Right forelimb (tissue), 1 donor: ENCODE measurements around the gene MRPS18A.

Source experiments
- DNase-seq: peaks from one replicate; pipeline ENCODE4 v3.0.0-alpha.2; 2018

MRPS18A gene

GRCh38 chr6:43695967-43696291 is 8.3 kb upstream of the MRPS18A start:
- no peak for DNase-seq

- peak; percentile 52 for DNase-seq
Observed at GRCh38 chr6:43695215-43695966, 7.8 kb upstream of the MRPS18A start.

- no peak for DNase-seq
Observed at GRCh38 chr6:43689421-43689820, 1.8 kb upstream of the MRPS18A start.

DNA sequence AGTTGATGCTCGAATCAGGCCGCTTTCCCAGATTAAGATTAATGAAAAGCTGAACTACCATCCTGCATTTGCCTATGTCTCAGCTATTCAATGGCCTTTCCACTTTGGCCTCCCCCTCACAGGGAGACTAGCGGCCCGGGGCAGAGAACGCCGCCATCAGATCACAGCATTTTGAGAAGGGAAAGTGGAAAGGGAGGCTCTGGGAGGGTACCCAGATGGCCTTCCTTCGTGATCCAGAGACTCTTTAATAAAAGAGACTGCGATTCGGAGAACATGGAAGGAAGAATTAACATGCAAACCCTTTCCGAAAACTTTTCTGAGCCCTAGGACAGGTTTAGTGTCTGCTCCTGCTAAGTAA is 533 bp downstream of the MRPS18A start:
- no peak for DNase-seq

GRCh38 chr6:43683708-43684455 is 3.7 kb downstream of the MRPS18A start:
- DNase-seq, result no peak

DNA sequence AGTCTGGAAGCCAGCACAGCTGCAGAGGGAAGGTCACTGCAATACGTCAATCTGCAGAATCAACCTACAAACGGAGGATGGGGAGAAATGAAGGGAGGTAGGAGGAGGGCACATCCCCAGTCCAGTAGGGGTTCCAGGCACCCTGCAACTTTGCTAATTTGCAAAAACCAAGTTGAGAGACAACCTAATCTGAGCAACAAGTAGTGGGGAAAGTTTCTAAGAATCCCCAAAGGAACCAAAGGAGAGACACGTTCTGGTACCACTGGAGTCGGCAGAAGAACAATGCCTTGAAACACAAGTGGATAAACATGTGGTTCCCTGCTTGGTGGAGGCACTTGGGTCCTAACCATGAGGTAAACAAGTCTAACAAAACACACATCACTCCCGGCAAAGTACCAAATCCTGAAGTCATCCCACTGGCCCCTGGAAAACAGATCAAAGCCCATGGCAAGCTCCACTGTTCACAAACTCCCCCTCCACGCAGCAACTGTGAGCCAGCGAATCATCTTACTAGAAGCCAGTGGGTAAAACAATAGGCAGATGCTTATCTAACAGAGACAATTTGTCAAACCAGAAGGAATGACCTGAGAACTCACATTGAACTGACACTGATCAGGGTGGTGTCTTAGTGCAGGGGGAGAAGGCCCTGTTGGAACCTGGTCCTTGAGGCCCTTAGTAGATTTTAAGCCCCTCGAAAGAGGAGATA is 4.7 kb downstream of the MRPS18A start:
- DNase-seq, result no peak

- no peak for DNase-seq
Observed at GRCh38 chr6:43681303-43681702, 6.3 kb downstream of the MRPS18A start.

- DNase-seq, result no peak
Observed at GRCh38 chr6:43680308-43681200, 7.0 kb downstream of the MRPS18A start.

DNA sequence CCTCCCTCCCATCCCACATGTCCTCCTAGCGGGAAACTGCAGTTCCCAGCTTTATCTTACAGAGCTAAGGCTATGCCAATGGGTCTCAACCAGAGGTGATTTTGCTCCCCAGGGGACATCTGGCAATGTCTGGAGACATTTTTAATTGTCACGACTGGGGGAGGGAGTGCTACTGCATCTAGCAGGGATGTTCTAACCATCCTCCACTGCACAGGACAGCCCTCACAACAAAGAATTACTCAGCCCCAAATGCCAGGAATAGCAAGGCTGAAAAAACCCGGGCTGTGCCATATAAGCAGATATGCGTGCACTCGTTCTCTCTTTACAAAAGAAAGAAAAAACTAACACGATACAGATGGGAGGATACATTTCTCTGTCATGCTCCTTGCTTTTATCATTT is 8.5 kb downstream of the MRPS18A start:
- DNase-seq, result no peak

DNA sequence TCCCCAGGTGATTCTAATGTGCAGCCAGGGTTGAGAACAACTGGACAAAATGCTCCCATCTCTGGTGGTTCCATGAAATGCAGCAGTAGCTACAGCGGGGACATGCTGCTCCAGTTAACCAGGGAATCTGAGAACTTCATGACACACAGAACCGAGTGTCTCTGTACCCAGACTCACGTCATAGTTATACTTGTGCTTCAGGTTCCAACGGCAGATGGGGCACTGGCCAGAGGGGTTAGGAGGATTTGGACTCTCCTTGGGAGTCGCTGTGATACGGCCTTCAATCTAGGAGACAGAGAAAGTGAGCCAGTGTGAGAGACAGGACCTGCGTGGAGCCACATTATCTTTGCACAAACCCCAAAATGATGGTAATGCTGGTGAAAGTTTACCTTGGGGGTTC is 9.2 kb downstream of the MRPS18A start:
- no peak for DNase-seq

GRCh38 chr6:43677759-43678158 is 9.8 kb downstream of the MRPS18A start:
- DNase-seq, result no peak

GRCh38 chr6:43676962-43677606 is 10.5 kb downstream of the MRPS18A start:
- DNase-seq, result no peak

DNA sequence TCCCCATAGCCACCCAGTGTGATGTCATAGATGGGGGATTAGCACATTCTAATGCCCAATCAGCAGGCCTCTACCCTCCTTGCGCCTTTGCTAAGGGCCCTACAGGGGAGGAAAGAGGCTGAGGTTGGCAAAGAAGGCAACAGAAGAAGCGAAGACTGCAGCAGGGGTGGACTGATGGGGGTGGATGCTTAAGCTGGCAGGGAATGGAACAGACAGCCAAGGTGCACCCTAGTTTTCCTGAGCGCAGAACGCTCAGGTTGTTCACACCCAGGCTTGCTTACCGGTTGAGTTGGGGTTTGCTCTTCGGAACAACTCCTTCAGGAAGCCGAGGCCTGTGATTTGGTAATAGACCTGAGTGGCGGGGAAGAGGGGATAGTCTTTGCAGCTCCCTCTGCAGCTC is 12.7 kb downstream of the MRPS18A start:
- no peak for DNase-seq

DNA sequence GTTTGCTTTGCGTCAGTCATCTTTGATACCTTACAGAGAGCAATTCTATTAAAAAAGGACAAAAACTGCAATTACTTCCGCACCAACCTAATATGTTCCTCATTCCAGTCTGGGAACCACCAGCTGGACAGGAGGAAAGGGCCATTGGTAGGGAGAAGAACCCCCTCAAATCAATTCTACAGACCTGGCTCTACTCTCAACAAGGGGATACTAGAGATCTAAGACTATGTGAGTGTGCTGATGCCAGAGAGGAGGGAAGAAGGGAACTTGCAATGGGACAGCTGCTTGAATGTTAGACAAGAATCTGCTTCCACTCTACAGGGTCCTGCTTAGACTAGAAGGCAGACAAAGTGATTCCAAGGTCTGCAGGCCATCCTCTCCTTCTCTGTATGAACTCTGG is 13.3 kb downstream of the MRPS18A start:
- no peak for DNase-seq

DNA sequence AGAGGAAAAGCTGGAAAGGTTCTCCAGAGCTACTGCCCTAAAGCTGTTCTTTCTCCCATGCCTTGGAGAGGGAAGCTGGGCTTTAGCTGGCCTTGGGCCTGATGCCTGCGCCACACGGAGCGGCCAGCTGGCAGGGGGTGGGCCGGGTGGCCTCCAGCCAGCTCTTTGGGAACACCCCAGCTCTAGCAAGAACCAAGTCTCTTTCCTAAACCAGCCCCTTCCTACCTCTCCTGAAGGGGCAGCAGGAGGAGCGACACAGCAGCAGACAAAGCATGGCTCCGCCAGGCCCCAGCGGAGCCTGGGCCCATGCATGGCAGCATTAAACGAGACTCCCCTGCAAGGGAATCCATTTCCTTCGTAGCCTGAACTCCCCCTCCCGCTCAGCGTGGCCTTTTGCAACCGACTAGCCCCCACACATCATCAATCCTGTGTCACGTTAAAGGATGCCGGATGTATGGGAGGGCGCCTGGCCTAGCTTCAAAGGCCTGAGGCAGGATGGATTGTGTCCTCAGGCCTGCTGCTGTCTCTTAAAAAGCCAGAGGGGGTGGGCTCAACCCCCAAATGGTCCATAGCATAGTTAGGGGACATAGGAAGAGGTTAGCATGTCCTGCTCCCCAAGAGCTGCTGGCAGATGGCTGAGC is 14.0 kb downstream of the MRPS18A start:
- no peak for DNase-seq

DNA sequence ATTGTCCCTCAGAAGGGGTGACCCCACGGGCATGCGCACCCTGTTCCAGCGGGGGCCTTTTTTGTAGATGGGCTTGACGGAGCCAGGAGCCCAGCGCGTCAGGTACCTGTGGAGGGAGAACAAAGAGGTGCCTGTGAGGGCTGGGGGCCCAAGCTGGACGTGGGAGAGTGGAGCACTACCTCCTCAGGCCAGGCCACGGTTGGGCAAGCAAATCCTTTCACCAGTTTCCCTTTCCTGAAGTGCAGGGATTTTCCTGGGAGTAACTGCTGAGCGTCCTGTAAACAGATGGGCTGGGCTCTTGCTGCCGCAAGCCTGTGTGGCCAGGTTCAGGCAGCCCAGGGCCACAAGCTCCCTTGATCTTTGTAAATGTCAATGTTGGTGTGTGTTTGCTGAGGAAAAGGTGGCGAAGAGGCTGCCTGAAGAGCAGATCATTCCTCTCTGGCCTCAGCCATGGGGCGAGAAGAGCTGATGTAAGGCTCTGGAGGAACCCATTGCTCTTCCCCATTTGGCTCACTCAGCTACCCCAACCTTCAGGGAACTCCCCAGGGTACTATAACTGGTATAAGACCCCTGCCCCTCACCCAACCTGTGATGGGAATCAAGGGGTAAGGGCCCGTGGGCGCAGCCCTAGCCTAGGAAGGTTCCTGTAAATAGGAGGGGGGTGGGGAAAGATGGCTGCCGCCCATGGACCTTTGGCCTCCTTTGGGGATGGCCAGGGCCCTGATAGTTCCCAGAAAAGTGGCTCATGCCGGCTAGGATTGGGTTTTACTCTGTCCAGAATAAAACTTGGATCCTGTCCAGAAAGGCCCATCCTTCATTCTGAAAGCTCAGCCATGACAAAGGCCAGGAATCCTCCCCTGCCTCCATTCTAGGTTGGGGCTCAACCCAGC is 15.5 kb downstream of the MRPS18A start:
- no peak for DNase-seq

DNA sequence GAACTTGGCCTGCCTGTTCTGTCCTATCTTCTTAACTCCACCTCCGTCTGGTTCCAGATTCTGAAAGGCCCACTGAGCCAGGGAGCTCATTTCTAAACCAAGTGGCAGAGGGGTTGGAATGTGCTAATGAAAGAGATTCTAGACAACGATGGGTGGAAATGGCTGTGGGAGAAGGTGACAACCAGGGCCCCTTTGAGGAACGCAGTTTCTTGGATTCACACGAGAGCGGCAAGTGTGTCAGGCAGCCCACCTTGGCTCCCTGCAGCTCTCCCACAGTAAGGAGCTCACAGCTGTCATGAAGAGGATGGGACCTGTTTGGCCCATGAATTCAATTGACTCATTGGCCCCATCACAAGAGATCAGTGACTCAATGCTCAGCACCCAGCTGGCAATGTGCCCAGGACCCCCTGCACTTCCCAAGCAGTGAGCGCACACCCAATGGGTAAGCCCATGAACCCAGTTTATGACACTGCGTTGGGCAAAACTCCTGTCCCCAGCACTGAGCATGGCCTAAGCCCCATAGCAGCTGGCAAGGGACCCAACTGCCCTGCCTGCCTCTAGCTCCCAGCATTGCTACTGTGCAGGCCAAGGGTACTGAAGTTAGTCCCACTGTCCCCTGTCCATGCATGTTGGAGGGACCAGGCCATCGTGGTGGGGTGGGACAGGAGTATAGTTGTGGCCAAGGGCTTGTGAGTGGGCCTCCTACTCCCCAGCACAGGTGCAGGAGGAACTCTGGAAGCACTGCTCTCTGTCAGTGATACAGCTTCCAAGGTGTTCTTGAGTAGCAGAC is 16.4 kb downstream of the MRPS18A start:
- DNase-seq, result no peak

DNA sequence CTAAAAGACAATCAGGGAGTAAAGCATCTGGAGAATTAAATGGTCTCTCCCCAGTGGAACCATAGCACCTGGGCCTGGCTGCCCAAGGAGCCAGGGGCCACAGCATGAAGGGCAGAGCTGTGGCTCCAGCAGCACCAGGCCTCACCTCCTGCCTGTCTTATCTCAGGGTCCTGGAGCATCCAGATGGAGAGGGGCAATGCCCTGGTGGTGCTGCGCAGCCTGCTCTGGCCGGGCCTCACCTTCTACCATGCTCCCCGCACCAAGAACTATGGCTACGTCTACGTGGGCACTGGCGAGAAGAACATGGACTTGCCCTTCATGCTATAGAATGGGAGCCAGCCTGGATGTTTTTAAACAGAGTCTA is 17.0 kb downstream of the MRPS18A start:
- DNase-seq, result no peak

DNA sequence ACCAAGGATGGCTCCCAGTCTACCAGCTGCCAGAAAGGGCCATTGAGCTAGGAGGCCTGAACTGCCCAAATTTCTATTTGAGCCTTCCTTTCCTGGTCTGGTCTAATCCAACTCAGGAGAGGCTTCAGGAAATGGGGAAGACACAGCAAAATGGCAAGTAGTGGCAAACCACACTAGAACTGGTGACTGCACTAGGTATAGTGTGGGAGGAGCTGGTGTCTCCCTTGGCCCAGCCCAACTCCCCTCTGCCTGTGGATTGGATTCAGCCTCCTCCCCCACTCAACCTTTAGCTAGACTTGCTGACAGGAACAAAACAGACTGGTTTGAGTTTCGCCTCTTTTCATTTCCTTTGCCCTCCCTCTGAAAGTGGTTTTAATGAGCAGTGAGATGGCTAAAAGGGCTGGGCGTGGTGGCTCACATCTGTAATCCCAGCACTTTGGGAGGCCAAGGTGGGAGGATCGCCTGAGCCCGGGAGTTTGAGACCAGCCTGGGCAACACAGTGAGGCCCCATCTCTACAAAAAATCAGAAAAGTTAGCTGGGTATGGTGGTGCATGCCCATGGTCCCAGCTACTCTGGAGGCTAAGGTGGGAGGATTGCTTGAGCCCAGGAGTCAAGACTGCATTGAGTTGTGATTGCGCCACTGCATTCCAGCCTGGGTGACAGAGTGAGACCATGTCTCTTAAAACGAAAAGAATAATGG is 17.5 kb downstream of the MRPS18A start:
- DNase-seq, result no peak
